Fibroblast of lung (primary cell): ENCODE data around the gene FRAT1. TPM values are rescaled to one million over a fixed set of nuclear protein-coding genes. Genes with fewer than 3 reads are reported as not detected.

Source experiments
- DNase-seq, 2 donors: peaks; one replicate each; pipeline versions ENCODE4 v3.0.0 to v3.0.0-alpha.2; 2010; ENCODE audit warnings: low read depth in 2 of 2
- H2AFZ ChIP-seq: 2 replicates; pipeline ENCODE4 v1.5.1; 2012; ENCODE audit warnings: low read length, control low read depth, inconsistent platforms
- H3K27ac ChIP-seq: 2 replicates; pipeline ENCODE4 v1.5.1; 2011; ENCODE audit warnings: low read length, control low read depth; ENCODE audit not compliant: insufficient read depth
- H3K27me3 ChIP-seq: 2 replicates; pipeline ENCODE4 v1.5.1; 2011; ENCODE audit warnings: mild to moderate bottlenecking, low read length; ENCODE audit not compliant: control insufficient read depth, insufficient read depth
- H3K36me3 ChIP-seq: 2 replicates; pipeline ENCODE4 v1.5.1; 2011; ENCODE audit warnings: low read length; ENCODE audit not compliant: control insufficient read depth, insufficient read depth
- H3K4me1 ChIP-seq: 2 replicates; pipeline ENCODE4 v1.5.1; 2011; ENCODE audit warnings: low read length; ENCODE audit not compliant: control insufficient read depth, insufficient read depth; ENCODE audit errors: extremely low read depth
- H3K4me2 ChIP-seq: 2 replicates; pipeline ENCODE4 v1.5.1; 2011; ENCODE audit warnings: low read length, control low read depth; ENCODE audit not compliant: insufficient read depth; ENCODE audit errors: extremely low read depth
- H3K4me3 ChIP-seq, 4 experiments: fragments of 200-600 bp in 1 of 4; sonication (generic) in 1 of 4; replicated peaks in 1 of 4; 2 replicates each; pipeline ENCODE4 v1.5.1; 2011 to 2016; ENCODE audit warnings: low read length in 4 of 4, low read depth in 3 of 4, mild to moderate bottlenecking in 3 of 4, control low read depth in 2 of 4, inconsistent platforms in 1 of 4, mixed read lengths in 1 of 4; ENCODE audit not compliant: insufficient read depth in 1 of 4; ENCODE audit errors: control extremely low read depth in 1 of 4
- H3K79me2 ChIP-seq: 2 replicates; pipeline ENCODE4 v1.5.1; 2012; ENCODE audit warnings: mild to moderate bottlenecking, low read length, inconsistent platforms; ENCODE audit not compliant: control insufficient read depth, insufficient read depth
- H3K9ac ChIP-seq: 2 replicates; pipeline ENCODE4 v1.5.1; 2011; ENCODE audit warnings: mild to moderate bottlenecking, low read length, control low read depth; ENCODE audit not compliant: insufficient read depth
- H3K9me3 ChIP-seq: 2 replicates; pipeline ENCODE4 v1.5.1; 2012; ENCODE audit warnings: low read depth, low read length; ENCODE audit not compliant: control insufficient read depth, insufficient read depth
- H4K20me1 ChIP-seq: 2 replicates; pipeline ENCODE4 v1.5.1; 2011; ENCODE audit warnings: low read length; ENCODE audit not compliant: control insufficient read depth, insufficient read depth; ENCODE audit errors: extremely low read depth
- CTCF ChIP-seq, 2 donors: IDR thresholded peaks in 1 of 2; conservative IDR thresholded peaks in 1 of 2; 1 replicate in 1 of 2; 2 replicates in 1 of 2; pipeline ENCODE4 v1.5.1; 2011 to 2012; ENCODE audit warnings: low read length in 2 of 2, control low read depth in 1 of 2, inconsistent platforms in 1 of 2, low read depth in 1 of 2, mild to moderate bottlenecking in 1 of 2
- EZH2 ChIP-seq: IDR thresholded peaks from 2 replicates; pipeline ENCODE4 v1.5.1; 2012; ENCODE audit warnings: low read length, control low read depth, mild to moderate bottlenecking; ENCODE audit errors: missing control alignments
- polyA plus RNA-seq, 2 donors: library from polyadenylated mRNA; depleted of rRNA in 1 of 2; stranded (reverse) in 1 of 2; unstranded in 1 of 2; fragments of >200 nt; gene quantifications; 2 replicates each; pipeline ENCODE4 v1.2.1, GENCODE V29; 2011 to 2012; ENCODE audit warnings: missing spikeins in 1 of 2
- total RNA-seq: library from RNA; depleted of rRNA; stranded (reverse); fragments of >200 nt; gene quantifications from 2 replicates; pipeline ENCODE4 v1.2.1, GENCODE V29; 2014

Gene FRAT1
- total and polyA plus RNA-seq, 2 donors (not counting 1 experiment from before 2014, with no cell fraction given) = 0.48 to 2.8 TPM

GRCh38 chr10:97347317-97347716, 28.2 kb downstream of the FRAT1 start:
- TF ChIP-seq CTCF (conservative IDR thresholded peaks at IDR 0.05 in 1 of 2, IDR thresholded peaks at IDR 0.05 in 1 of 2; ENCODE audit: low read depth in 1 of 2, low read length in 2 of 2) = no peak
- Histone ChIP-seq H3K9ac (no peak overlapping the region), H3K27ac (no peak overlapping the region), H3K9me3 (no peaks in the 10 kb centered on the region), H3K27me3 (no peaks in the 10 kb centered on the region), H3K4me2 (no peak overlapping the region), H4K20me1 (no peaks in the 10 kb centered on the region), H3K36me3 (no peaks in the 10 kb centered on the region), H3K4me1 (no peaks in the 10 kb centered on the region), H2AFZ (no peak overlapping the region), H3K79me2 (no peaks in the 10 kb centered on the region), H3K4me3 (no peak overlapping the region)
- no peak for DNase-seq

GRCh38 chr10:97349752-97350513, 30.9 kb downstream of the FRAT1 start:
- H3K4me2 ChIP-seq = no peak overlapping the region
- no peaks in the 10 kb centered on the region for H3K79me2 ChIP-seq
- H3K27ac ChIP-seq = no peak overlapping the region
- H4K20me1 ChIP-seq = no peaks in the 10 kb centered on the region
- no peaks in the 10 kb centered on the region for H3K36me3 ChIP-seq
- TF ChIP-seq CTCF (conservative IDR thresholded peaks at IDR 0.05 in 1 of 2, IDR thresholded peaks at IDR 0.05 in 1 of 2; ENCODE audit: low read depth in 1 of 2, low read length in 2 of 2) (no peak), EZH2 (no peak)
- no peak for DNase-seq
- H3K9ac ChIP-seq = no peak overlapping the region
- H3K4me1 ChIP-seq = no peaks in the 10 kb centered on the region
- H3K27me3 ChIP-seq = no peaks in the 10 kb centered on the region
- no peak overlapping the region for H2AFZ ChIP-seq
- H3K4me3 ChIP-seq = no peak overlapping the region
- no peaks in the 10 kb centered on the region for H3K9me3 ChIP-seq

GRCh38 chr10:97353945-97354344, 34.9 kb downstream of the FRAT1 start:
- no peak for DNase-seq
- TF ChIP-seq EZH2 (no peak), CTCF (conservative IDR thresholded peaks at IDR 0.05 in 1 of 2, IDR thresholded peaks at IDR 0.05 in 1 of 2; ENCODE audit: low read depth in 1 of 2, low read length in 2 of 2) (no peak)
- Histone ChIP-seq H3K9me3 (no peaks in the 10 kb centered on the region), H4K20me1 (no peaks in the 10 kb centered on the region), H3K9ac (no peak overlapping the region), H3K4me1 (no peaks in the 10 kb centered on the region), H3K4me3 (no peak overlapping the region), H3K4me2 (no peak overlapping the region), H3K27ac (no peak overlapping the region), H3K36me3 (peaks cover 6% of the 10 kb centered on the region), H3K79me2 (no peaks in the 10 kb centered on the region), H2AFZ (no peak overlapping the region), H3K27me3 (no peaks in the 10 kb centered on the region)
